GM23248 (cell line): ENCODE measurements around the gene GMPPB.

Experiments used
- EZH2 ChIP-seq: fragments of 200-600 bp; sonication (generic); IDR thresholded peaks from 2 replicates; pipeline ENCODE4 v1.6.1; 2018; ENCODE audit warnings: antibody characterized with exemption, mild to moderate bottlenecking; ENCODE audit not compliant: insufficient read depth, poor library complexity, severe bottlenecking
- EZH2phosphoT487 ChIP-seq: fragments of 200-600 bp; sonication (generic); IDR thresholded peaks from 2 replicates; pipeline ENCODE4 v1.6.1; 2018; ENCODE audit warnings: antibody characterized with exemption, moderate library complexity, mild to moderate bottlenecking, low read depth; ENCODE audit not compliant: insufficient read depth

DNA sequence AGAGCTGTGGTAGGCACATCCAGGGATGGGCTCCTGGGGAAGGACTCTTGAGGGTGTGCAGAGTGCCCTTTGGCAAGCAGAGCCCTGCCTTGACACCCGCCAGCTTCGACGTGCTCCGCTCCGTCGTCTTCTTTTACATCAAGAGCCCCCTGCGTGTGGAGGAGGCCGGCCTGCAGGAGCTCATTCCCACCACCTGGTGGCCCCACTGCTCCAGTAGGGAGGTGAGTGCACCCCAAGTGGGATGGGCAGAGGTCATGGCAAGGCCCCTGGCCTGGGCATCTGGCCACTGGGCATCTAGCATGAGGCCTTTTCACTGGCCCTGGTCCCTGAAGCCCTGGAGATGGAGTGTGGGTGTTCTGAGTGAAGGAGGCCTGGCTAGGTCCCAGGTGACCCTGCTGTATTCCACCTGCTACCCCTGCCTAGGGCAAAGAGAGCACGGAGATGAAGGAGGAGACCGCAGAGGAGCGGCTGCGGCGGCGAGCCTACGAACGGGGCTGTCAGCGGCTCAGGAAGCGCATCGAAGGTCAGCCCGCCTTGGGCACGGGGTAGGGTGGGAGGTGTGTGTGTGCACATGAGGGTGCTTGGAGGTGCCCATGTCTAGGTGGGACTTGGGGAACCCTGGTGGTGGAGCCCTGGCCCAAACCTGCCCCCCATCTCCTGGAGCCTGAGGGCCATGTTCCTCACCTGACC, 22.2 kb downstream of the GMPPB start:
- TF ChIP-seq EZH2 (no peak), EZH2phosphoT487 (no peak)
